ENCODE results near the gene ARID1B.

GRCh38 chr6:157104803-157105202 is 327.6 kb downstream of the ARID1B start:
- TF ChIP-seq, protein P1, sequence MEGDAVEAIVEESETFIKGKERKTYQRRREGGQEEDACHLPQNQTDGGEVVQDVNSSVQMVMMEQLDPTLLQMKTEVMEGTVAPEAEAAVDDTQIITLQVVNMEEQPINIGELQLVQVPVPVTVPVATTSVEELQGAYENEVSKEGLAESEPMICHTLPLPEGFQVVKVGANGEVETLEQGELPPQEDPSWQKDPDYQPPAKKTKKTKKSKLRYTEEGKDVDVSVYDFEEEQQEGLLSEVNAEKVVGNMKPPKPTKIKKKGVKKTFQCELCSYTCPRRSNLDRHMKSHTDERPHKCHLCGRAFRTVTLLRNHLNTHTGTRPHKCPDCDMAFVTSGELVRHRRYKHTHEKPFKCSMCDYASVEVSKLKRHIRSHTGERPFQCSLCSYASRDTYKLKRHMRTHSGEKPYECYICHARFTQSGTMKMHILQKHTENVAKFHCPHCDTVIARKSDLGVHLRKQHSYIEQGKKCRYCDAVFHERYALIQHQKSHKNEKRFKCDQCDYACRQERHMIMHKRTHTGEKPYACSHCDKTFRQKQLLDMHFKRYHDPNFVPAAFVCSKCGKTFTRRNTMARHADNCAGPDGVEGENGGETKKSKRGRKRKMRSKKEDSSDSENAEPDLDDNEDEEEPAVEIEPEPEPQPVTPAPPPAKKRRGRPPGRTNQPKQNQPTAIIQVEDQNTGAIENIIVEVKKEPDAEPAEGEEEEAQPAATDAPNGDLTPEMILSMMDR (IDR thresholded peaks at IDR 0.05 in 8 of 11, conservative IDR thresholded peaks at IDR 0.05 in 3 of 11) = no peak
- no peak for TF ChIP-seq POLR2AphosphoS5 (IDR thresholded peaks at IDR 0.05)
- no peak for TF ChIP-seq POLR2A (IDR thresholded peaks at IDR 0.05)
